ENCODE data around the gene UNC5C.

- TF ChIP-seq POLR2A (IDR thresholded peaks at IDR 0.05) (no peak), CTCF (IDR thresholded peaks at IDR 0.05) (no peak), POLR2AphosphoS5 (IDR thresholded peaks at IDR 0.05; ENCODE audit: insufficient read depth in 1 of 2, low read depth in 1 of 2) (no peak)
Measured at GRCh38 chr4:95288552-95288951, 260.2 kb downstream of the UNC5C start.

All from vagina (tissue), 2 donors.